IMR-90 (cell line): ENCODE measurements around the gene ALDH1A2.

Experiments used
- CHD1 ChIP-seq: IDR thresholded peaks from 2 replicates; pipeline ENCODE4 v1.6.1; 2012; ENCODE audit warnings: low read depth, low read length, improper control_type of control experiment
- CTCF ChIP-seq: conservative IDR thresholded peaks from 2 replicates; pipeline ENCODE4 v1.5.1; 2012; ENCODE audit warnings: mild to moderate bottlenecking, low read depth, low read length, improper control_type of control experiment
- MAZ ChIP-seq: IDR thresholded peaks from 2 replicates; pipeline ENCODE4 v1.6.1; 2012; ENCODE audit warnings: low read depth, mild to moderate bottlenecking, low read length, improper control_type of control experiment, moderate library complexity, borderline replicate concordance
- POLR2A ChIP-seq: IDR thresholded peaks from 2 replicates; pipeline ENCODE4 v1.6.1; 2012; ENCODE audit warnings: mild to moderate bottlenecking, low read depth, low read length
- SMC3 ChIP-seq: fragments of 150-350 bp; IDR thresholded peaks from 2 replicates; pipeline ENCODE4 v1.6.1; 2016; ENCODE audit warnings: low read depth, mild to moderate bottlenecking, antibody characterized with exemption, low read length, moderate library complexity

DNA sequence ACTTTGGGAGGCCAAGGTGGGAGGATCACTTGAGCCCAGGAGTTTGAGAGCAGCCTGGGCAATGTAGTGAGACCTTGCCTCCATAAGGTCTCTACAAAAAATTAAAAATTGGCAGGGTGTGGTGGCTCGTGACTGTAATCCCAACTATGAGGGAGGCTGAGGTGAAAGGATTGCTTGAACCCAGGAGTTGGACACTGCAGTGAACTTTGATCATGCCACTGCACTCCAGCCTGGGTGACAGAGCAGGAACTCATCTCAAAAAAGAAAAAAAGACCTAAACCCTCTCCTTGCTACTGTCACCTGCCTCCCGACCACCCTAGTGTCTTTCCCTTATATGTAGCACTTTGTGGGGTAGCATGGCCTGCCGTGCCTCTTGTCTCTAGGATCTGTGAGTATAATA lies 48.9 kb upstream of the ALDH1A2 start:
- TF ChIP-seq CTCF (no peak), POLR2A (no peak), SMC3 (no peak), MAZ (no peak), CHD1 (no peak)
